ENCODE measurements around the gene RWDD3. TPM values are rescaled to one million over a fixed set of nuclear protein-coding genes. Genes with fewer than 3 reads are reported as not detected.

RWDD3 gene
- total and polyA plus RNA-seq, 2 of the 4 experiments (the other 2 are of a cell fraction): 10.4 to 13.6 TPM

- no peak overlapping the region for H3K9ac ChIP-seq (ENCODE audit: low read depth, low read length)
- H3K27ac ChIP-seq (ENCODE audit: insufficient read depth, low read length): no peak overlapping the region
- no peak overlapping the region for H4K8ac ChIP-seq (ENCODE audit: low read depth in 2 of 2, low read length in 2 of 2)
- no peak overlapping the region for H2AK5ac ChIP-seq (ENCODE audit: low read depth, low read length)
- H3K23ac ChIP-seq (ENCODE audit: low read depth, low read length): no peak overlapping the region
- H3K14ac ChIP-seq (replicated peaks; ENCODE audit: low read depth, low read length): no peak overlapping the region
- H4K5ac ChIP-seq (ENCODE audit: low read depth, low read length): no peak overlapping the region
- TF ChIP-seq ELK1 (IDR thresholded peaks at IDR 0.05; ENCODE audit: borderline replicate concordance, low read depth, low read length) (no peak), MXI1 (IDR thresholded peaks at IDR 0.05; ENCODE audit: borderline replicate concordance, low read depth, low read length) (no peak), MAZ (IDR thresholded peaks at IDR 0.05; ENCODE audit: borderline replicate concordance, low read depth, low read length) (no peak), CHD1 (IDR thresholded peaks at IDR 0.05; ENCODE audit: low read depth, low read length) (no peak), SMC3 (IDR thresholded peaks at IDR 0.05; ENCODE audit: low read depth, low read length) (no peak), FOS (IDR thresholded peaks at IDR 0.05; ENCODE audit: low read depth, low read length) (no peak)
- BruUV-seq (replicated peaks): no TSS peak
- intact Hi-C loops (cut with micrococcal nuclease): no loop called here
- H3K4me3 ChIP-seq (ENCODE audit: insufficient read depth, low read depth, low read length): no peak overlapping the region
- ATAC-seq (ENCODE audit: low read depth) (no peak), DNase-seq (no peak)
- H2BK15ac ChIP-seq (ENCODE audit: low read depth, low read length): no peak overlapping the region
- no peak overlapping the region for H2BK20ac ChIP-seq (ENCODE audit: low read depth, low read length)
- in situ Hi-C loops (cut with MboI; ENCODE audit: low sequenced_read_pairs): no loop called here
- H2AK9ac ChIP-seq (replicated peaks; ENCODE audit: low read depth, low read length, poor library complexity): no peak overlapping the region
- H3K9me1 ChIP-seq (ENCODE audit: insufficient read depth, low read length): no peaks in the 10 kb centered on the region
- H3K79me1 ChIP-seq (ENCODE audit: low read depth in 1 of 2, low read length in 2 of 2): no peaks in the 10 kb centered on the region
- no peak overlapping the region for H3K18ac ChIP-seq (ENCODE audit: low read depth, low read length)
- no peaks in the 10 kb centered on the region for H4K20me1 ChIP-seq (ENCODE audit: insufficient read depth, low read length)
- H4K91ac ChIP-seq (ENCODE audit: insufficient read depth, low read depth, low read length): no peak overlapping the region
- H2BK5ac ChIP-seq (ENCODE audit: low read depth, low read length, poor library complexity, severe bottlenecking): no peak overlapping the region
- H3K36me3 ChIP-seq (ENCODE audit: control insufficient read depth, insufficient read depth, low read length): no peaks in the 10 kb centered on the region
- H3K56ac ChIP-seq (ENCODE audit: extremely low read depth, insufficient read depth, low read length): no peak overlapping the region
- POLR2A ChIA-PET (ENCODE audit: unreplicated experiment): no interaction called here
- no peaks in the 10 kb centered on the region; the same call in 1 of the 2 replicates for H3K9me3 ChIP-seq (ENCODE audit: control insufficient read depth, insufficient read depth, low read length)
- H2BK120ac ChIP-seq (ENCODE audit: low read depth, low read length): no peak overlapping the region
- CTCF ChIA-PET: no interaction called here
- no peak overlapping the region for H3K4ac ChIP-seq (ENCODE audit: low read depth, low read length)
- dilution Hi-C loops (cut with HindIII; ENCODE audit: low sequenced_read_pairs, unreplicated experiment): no loop called here
- no peak overlapping the region for H2AFZ ChIP-seq (replicated peaks; ENCODE audit: low read length, poor library complexity)
- no peaks in the 10 kb centered on the region for H3K27me3 ChIP-seq (ENCODE audit: control insufficient read depth, insufficient read depth, low read length)
- H3K4me2 ChIP-seq (ENCODE audit: low read depth, low read length): no peak overlapping the region
- H3K4me1 ChIP-seq (ENCODE audit: control insufficient read depth, insufficient read depth, low read length): no peaks in the 10 kb centered on the region
Measured at GRCh38 chr1:95209291-95209690, 24.7 kb upstream of the RWDD3 start.
